Upper lobe of left lung (tissue), 6 donors: ENCODE measurements around the gene PSENEN. TPM values are rescaled to one million over a fixed set of nuclear protein-coding genes. Genes with fewer than 3 reads are reported as not detected.
"Not testable (repeated sequence)": the region's sequence is repeated elsewhere in the genome, so short reads cannot be mapped to it uniquely, and the experiment has no call there.

ENCODE experiments used
- ATAC-seq, 2 donors: fragments of 200-7000 bp; cut with Tn5 transposase; one replicate each; pipeline ENCODE4 v1.9.1; 2022; ENCODE audit warnings: mild to moderate bottlenecking in 2 of 2, moderate library complexity in 2 of 2; ENCODE audit not compliant: low FRiP score in 2 of 2
- DNase-seq, 2 donors: peaks; one replicate each; pipeline ENCODE4 v3.0.0-alpha.2; 2019 to 2020
- H3K27ac ChIP-seq, 4 donors: fragments of 200-600 bp; sonication (generic); one replicate each; pipeline ENCODE4 v1.5.1; 2016 to 2019
- H3K27me3 ChIP-seq, 4 donors: fragments of 200-600 bp; sonication (generic); one replicate each; pipeline ENCODE4 v1.5.1; 2017 to 2019
- H3K36me3 ChIP-seq, 4 donors: fragments of 200-600 bp; sonication (generic); one replicate each; pipeline ENCODE4 v1.5.1; 2016 to 2019
- H3K4me1 ChIP-seq, 4 donors: fragments of 200-600 bp; sonication (generic); one replicate each; pipeline ENCODE4 v1.5.1; 2018 to 2019
- H3K4me3 ChIP-seq, 4 donors: fragments of 200-600 bp; sonication (generic); one replicate each; pipeline ENCODE4 v1.5.1; 2017 to 2019; ENCODE audit warnings: mild to moderate bottlenecking in 2 of 4, moderate library complexity in 1 of 4
- H3K9me3 ChIP-seq, 4 donors: fragments of 200-600 bp; sonication (generic); one replicate each; pipeline ENCODE4 v1.5.1; 2018 to 2019
- EP300 ChIP-seq, 4 donors: sonication (generic); formaldehyde crosslinking; IDR thresholded peaks; one replicate each; pipeline ENCODE4 v1.5.1; 2017; ENCODE audit warnings: antibody characterized with exemption in 4 of 4, control low read depth in 2 of 4
- POLR2A ChIP-seq, 4 donors: fragments of 450-650 bp; IDR thresholded peaks; one replicate each; pipeline ENCODE4 v1.5.1; 2016 to 2017; ENCODE audit warnings: antibody characterized with exemption in 4 of 4, mild to moderate bottlenecking in 2 of 4
- POLR2AphosphoS5 ChIP-seq, 2 donors: sonication (generic); formaldehyde crosslinking; IDR thresholded peaks; one replicate each; pipeline ENCODE4 v1.5.1; 2017; ENCODE audit warnings: antibody characterized with exemption in 2 of 2
- WGBS, 2 donors: methylation state at CpG; one replicate each; pipeline ENCODE4 v1.1.5; 2017 to 2018; 5-methylcytosine and 5-hydroxymethylcytosine counted together
- total RNA-seq, 6 donors: library from RNA; depleted of rRNA in 4 of 6; stranded (reverse); fragments of >200 nt in 4 of 6; gene quantifications; one replicate each; pipeline versions ENCODE4 v1.1.0 to v1.2.1, GENCODE V29; 2016 to 2021
- TF ChIP-seq, protein P1 (sequence below), 6 experiments: fragments of 450-650 bp in 4 of 6; fragments of 200-600 bp in 2 of 6; sonication (generic) in 2 of 6; IDR thresholded peaks; one replicate each; pipeline ENCODE4 v1.5.1; 2016 to 2019; ENCODE audit warnings: antibody characterized with exemption in 6 of 6
- donor health status: DM: no; HTN: no; CAD: no; lungs with moderate emphysema.
- donor health status: DM: no; HTN: yes; CAD: no; lungs with severe emphysema.

The PSENEN gene
- total RNA-seq, 6 donors from 2014 or later, result 43.4 to 60.9 (median 54.5) TPM

DNA sequence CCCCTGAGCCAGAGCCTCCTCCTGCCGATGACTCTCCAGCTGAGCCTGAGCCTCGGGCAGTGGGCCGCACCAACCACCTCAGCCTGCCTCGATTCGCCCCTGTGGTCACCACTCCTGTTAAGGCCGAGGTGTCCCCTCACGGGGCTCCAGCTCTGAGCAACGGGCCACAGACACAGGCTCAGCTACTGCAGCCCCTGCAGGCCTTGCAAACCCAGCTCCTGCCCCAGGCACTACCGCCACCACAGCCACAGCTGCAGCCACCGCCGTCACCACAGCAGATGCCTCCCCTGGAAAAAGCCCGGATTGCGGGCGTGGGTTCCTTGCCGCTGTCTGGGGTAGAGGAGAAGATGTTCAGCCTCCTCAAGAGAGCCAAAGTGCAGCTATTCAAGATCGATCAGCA, 24.1 kb upstream of the PSENEN start:
- TF ChIP-seq POLR2A (IDR thresholded peaks at IDR 0.05), result no peak
- TF ChIP-seq, protein P1, sequence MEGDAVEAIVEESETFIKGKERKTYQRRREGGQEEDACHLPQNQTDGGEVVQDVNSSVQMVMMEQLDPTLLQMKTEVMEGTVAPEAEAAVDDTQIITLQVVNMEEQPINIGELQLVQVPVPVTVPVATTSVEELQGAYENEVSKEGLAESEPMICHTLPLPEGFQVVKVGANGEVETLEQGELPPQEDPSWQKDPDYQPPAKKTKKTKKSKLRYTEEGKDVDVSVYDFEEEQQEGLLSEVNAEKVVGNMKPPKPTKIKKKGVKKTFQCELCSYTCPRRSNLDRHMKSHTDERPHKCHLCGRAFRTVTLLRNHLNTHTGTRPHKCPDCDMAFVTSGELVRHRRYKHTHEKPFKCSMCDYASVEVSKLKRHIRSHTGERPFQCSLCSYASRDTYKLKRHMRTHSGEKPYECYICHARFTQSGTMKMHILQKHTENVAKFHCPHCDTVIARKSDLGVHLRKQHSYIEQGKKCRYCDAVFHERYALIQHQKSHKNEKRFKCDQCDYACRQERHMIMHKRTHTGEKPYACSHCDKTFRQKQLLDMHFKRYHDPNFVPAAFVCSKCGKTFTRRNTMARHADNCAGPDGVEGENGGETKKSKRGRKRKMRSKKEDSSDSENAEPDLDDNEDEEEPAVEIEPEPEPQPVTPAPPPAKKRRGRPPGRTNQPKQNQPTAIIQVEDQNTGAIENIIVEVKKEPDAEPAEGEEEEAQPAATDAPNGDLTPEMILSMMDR (IDR thresholded peaks at IDR 0.05), result no peak
- no peak for TF ChIP-seq EP300 (IDR thresholded peaks at IDR 0.05)
- TF ChIP-seq POLR2AphosphoS5 (IDR thresholded peaks at IDR 0.05), result no peak
- 87 to 99% methylated on average over 11 to 16 of the region's 16 CpGs for WGBS, 2 donors
- no peak overlapping the region for H3K4me3 ChIP-seq
- H3K27me3 ChIP-seq, result no peaks in the 10 kb centered on the region
- no peaks in the 10 kb centered on the region for H3K9me3 ChIP-seq
- DNase-seq (peak in 1 of 2 donors; percentile 74), ATAC-seq (no peak)
- H3K4me1 ChIP-seq, result peaks cover 6 to 31% (median 16%) of the 10 kb centered on the region in 4 donors
- no peak overlapping the region for H3K27ac ChIP-seq
- H3K36me3 ChIP-seq, result peaks cover 41 to 67% (median 61%) of the 10 kb centered on the region in 4 donors

DNA sequence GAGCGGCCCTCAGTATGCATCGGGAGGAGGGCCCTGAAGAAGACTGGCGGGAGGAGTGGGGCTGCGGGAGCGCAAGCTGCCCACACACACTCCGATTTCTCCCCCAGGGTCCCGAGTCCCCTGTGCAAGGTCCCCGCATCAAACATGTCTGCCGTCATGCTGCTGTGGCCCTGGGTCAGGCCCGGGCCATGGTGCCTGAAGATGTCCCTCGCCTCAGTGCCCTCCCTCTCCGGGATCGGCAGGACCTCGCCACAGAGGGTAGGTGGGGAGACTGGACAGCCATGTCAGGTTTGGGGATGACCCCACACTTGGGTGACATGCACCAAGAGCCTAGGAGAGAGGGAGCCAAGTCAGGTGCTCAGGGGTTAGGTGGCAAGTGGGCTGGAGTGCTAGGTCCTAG, 23.0 kb upstream of the PSENEN start:
- H3K4me3 ChIP-seq, result no peak overlapping the region
- peaks cover 6 to 26% (median 14%) of the 10 kb centered on the region in 4 donors for H3K4me1 ChIP-seq
- DNase-seq (no peak), ATAC-seq (no peak)
- H3K36me3 ChIP-seq, result peaks cover 49 to 78% (median 70%) of the 10 kb centered on the region in 4 donors
- TF ChIP-seq POLR2AphosphoS5 (IDR thresholded peaks at IDR 0.05) (no peak), EP300 (IDR thresholded peaks at IDR 0.05) (no peak), POLR2A (IDR thresholded peaks at IDR 0.05) (no peak)
- TF ChIP-seq, protein P1 (IDR thresholded peaks at IDR 0.05), result no peak
- no peaks in the 10 kb centered on the region for H3K27me3 ChIP-seq
- H3K27ac ChIP-seq, result no peak overlapping the region
- H3K9me3 ChIP-seq, result no peaks in the 10 kb centered on the region
- 92 to 94% methylated on average over 12 to 14 of the region's 14 CpGs for WGBS, 2 donors

DNA sequence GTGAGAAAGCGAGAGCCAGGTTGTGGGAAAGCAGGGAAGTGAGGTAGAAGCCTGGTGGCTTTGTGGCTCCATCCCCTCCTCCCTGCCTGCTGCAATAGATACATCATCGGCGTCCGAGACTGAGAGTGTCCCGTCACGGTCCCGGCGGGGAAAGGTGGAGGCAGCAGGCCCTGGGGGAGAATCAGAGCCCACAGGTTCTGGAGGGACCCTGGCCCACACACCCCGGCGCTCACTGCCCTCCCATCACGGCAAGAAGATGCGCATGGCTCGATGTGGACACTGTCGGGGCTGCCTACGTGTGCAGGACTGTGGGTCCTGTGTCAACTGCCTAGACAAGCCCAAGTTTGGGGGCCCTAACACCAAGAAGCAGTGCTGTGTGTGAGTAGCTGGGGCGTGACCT, 22.6 kb upstream of the PSENEN start:
- Histone ChIP-seq H3K9me3 (no peaks in the 10 kb centered on the region), H3K4me1 (peaks cover 6 to 26% (median 14%) of the 10 kb centered on the region in 4 donors), H3K27me3 (no peaks in the 10 kb centered on the region), H3K27ac (no peak overlapping the region), H3K4me3 (no peak overlapping the region), H3K36me3 (peaks cover 54 to 83% (median 74%) of the 10 kb centered on the region in 4 donors)
- TF ChIP-seq EP300 (IDR thresholded peaks at IDR 0.05) (no peak), POLR2A (IDR thresholded peaks at IDR 0.05) (no peak), POLR2AphosphoS5 (IDR thresholded peaks at IDR 0.05) (no peak)
- TF ChIP-seq, protein P1 (IDR thresholded peaks at IDR 0.05), result no peak
- ATAC-seq, result no peak
- 91 to 93% methylated on average over 15 to 16 of the region's 16 CpGs for WGBS, 2 donors
- DNase-seq, result no peak

DNA sequence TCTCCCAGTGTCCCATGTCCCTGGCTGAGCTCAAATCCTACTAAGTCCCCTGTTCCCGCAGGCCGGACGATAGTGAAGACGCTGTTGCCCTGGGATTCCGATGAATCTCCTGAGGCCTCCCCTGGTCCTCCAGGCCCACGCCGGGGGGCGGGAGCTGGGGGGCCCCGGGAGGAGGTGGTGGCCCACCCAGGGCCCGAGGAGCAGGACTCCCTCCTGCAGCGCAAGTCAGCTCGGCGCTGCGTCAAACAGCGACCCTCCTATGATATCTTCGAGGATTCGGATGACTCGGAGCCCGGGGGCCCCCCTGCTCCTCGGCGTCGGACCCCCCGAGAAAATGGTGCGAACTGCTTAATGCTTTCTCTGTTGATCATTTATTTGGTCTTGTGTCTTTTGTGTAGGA, 21.8 kb upstream of the PSENEN start:
- DNase-seq, result no peak
- Histone ChIP-seq H3K36me3 (peaks cover 59 to 90% (median 82%) of the 10 kb centered on the region in 4 donors), H3K4me1 (peaks cover 6 to 22% (median 12%) of the 10 kb centered on the region in 4 donors), H3K27ac (no peak overlapping the region), H3K9me3 (no peaks in the 10 kb centered on the region), H3K27me3 (no peaks in the 10 kb centered on the region), H3K4me3 (no peak overlapping the region)
- TF ChIP-seq, protein P1 (IDR thresholded peaks at IDR 0.05), result no peak
- TF ChIP-seq EP300 (IDR thresholded peaks at IDR 0.05), result no peak
- no peak for TF ChIP-seq POLR2AphosphoS5 (IDR thresholded peaks at IDR 0.05)
- no peak for TF ChIP-seq POLR2A (IDR thresholded peaks at IDR 0.05)
- WGBS, 2 donors, result 95 to 99% methylated on average over 23 to 24 of the region's 24 CpGs
- ATAC-seq, result no peak

DNA sequence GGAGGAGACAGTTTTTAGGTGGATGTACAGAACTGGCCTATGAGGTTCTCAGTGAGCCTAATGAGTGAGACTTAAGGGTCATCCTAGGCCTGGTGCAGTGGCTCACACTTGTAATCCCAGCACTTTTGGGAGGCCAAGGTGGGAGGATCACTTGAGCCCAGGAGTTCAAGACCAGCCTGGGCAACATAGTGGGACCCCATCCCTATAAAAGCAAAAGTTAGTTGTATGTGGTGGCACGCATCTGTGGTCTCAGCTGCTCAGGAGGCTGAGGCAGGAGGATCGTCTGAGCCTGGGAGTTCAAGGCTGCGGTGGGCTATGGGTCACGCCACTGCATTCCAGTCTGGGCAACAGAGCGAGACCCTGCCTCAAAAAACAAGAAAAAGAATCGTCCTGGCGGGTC, 21.3 kb upstream of the PSENEN start:
- H3K9me3 ChIP-seq, H3K27me3 ChIP-seq, H3K4me3 ChIP-seq, ATAC-seq, H3K27ac ChIP-seq, DNase-seq: not testable (repeated sequence)
- Histone ChIP-seq H3K36me3 (peaks cover 64 to 95% (median 87%) of the 10 kb centered on the region in 4 donors), H3K4me1 (peaks cover 2 to 17% (median 7%) of the 10 kb centered on the region in 4 donors)
- 95% methylated on average over 7 of the region's 7 CpGs for WGBS, 2 donors
